Activated CD8-positive, alpha-beta memory T cell treated with anti-CD3 and anti-CD28 coated beads, Interleukin-2, amount 50 U/mL, for 24 hours (primary cell): Measurements from ENCODE around the gene MRTFA.

Experiments used
- DNase-seq: peaks from one replicate; pipeline ENCODE4 v3.0.0-alpha.2; 2020; ENCODE audit errors: extremely low read depth

Gene MRTFA

DNA sequence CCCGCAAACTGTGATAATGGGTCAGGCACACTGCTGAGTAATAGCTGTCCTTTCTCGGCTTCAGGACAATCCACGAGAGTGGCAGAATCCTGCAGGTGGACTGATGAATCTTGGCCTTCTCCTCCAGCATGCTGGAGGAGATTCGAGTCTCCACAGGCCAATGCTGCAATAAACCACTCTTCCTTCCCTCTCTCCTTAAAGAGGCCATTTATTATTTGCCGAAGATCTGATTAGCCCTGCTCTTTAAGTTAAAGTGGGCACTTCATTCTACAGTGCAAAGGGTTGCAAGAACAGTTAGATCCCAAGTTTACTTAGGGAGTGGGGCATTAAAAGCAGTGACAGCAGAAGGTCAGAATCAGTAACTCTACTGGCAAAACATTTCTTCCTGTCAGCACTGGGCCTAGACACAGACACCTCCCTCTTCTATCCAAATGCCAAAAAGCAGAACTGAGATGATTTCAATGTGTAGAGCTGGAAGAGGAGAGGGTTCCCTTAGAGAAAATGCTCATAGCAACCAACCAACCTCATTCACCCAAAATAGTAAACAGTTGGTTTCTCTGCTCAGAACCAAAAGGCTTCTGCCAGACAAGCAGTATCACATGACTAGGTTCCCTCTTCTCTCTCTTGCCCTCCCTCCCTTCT, 144.4 kb downstream of the MRTFA start:
- no peak for DNase-seq

DNA sequence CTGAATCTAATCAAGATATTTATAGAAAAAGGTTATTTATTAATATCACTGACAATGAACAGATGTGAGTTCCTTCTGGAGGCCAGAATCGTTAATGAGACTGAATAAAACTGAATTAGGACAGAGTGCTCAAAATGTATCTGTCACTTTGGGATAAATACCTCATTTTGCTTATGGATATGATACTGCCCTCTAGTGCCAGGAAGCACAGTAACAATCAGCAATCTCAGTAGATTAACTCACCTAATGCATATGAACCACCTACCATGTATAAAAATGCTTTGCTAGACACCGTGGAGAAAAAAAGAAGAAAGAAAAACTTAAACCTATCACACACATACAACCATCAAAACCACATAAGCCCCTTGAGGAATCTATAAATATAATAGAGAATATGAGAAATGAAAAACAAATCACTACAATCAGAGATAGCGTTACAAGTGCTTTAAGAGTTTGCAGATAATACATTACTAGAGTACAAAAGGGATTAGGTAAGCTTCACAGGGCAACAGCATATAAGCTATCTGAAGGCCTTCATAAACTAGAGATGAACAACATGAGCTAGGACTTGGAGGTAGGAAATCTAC, 148.8 kb downstream of the MRTFA start:
- DNase-seq: no peak

DNA sequence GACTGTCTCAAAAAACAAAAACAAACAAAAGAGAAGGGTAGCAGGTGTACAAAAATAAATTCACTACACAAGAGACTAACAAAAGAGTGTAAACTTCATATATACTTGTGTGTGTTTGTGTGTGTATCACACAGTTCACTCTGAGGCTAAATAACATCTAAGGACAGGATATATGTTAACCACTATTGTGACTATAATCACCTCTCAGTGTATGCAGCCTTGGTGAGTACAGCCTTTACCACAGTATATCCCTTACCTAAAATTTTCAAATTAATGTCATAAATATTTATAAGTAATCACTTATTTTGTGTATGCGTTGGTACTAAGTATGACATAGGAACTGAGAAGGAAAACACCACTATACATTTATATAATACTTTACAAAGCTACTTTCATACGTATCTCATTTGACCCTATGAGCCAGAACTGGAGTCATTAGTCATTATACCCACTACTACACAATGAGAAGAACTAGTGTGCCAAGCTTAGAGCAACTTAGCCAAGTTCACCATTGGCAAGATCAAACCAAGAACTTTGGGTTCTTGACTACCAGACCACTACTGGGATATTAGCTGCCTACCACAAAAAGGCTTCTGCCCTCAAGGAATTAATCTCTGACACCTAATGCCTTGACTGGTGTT, 149.4 kb downstream of the MRTFA start:
- no peak for DNase-seq

DNA sequence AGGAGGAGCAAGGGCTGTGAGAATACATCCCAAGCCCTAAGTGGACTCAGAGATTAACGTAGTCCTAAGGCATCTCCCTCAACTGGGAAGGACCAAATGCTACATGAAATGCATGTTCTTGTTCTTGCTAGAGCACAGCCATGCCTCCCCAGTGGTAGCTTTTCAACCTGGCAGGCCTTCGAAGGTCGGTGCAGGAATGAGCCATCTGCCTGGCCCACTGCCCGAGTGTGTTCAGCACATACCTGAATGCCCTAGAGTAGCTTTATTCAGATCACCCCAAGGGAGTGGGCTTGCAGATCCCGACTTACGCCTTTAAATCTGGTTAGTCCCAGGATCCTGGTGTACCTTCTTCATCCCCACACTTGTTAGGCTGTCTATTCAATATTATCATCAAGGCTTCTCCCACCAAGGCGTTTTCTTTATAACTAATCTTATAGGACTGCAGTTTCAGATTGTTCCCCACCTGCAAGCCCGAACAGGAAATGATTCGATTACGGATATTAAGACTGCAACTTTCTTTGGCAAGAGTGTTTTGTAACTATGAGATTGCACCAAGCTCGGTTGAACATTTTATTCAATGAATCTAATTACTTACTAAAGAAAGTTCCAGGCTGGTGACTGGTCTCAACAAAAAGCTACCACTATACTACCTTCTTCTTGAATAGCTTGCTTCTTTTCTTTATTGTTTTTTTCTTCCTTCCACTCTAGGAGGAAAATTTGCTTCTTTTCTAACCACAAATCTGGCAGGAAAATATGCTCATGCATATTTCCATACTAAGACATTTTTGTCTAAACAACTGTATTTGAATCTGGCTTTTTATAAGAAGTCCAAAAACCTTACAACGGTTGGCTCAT, 150.5 kb downstream of the MRTFA start:
- DNase-seq: no peak

DNA sequence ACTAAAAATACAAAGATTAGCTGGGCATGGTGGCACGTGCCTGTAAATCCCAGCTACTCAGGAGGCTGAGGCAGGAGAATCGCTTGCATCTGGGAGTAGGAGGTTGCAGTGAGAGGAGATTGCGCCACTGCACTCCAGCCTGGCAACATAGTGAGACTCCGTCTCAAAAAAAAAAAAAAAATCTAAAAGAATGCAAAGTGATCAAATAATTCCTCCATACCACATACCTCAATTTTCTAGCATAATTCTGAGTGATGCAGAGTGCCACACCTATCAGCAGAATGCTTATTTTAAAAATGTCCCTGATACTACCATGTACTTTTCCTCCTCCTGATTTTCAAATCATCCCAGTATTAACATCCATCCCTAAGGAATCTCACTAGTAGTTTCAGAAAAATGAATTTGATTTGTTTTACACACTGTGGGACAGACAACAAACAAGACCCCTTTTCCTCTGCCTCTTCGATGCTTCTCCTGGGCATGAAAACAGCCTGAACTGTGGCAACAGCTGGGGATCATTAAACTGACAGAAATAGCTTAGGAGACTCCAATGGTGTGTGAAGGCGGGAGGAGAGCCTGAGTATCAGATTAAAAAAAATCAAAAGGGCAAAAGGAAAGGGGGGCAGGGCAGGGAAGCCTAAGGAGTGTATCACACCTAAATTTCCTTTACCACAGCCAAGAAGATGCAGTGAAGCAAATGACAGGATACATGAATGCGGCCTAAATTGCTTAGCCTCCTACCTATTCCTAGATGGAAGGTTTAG, 151.4 kb downstream of the MRTFA start:
- no peak for DNase-seq

DNA sequence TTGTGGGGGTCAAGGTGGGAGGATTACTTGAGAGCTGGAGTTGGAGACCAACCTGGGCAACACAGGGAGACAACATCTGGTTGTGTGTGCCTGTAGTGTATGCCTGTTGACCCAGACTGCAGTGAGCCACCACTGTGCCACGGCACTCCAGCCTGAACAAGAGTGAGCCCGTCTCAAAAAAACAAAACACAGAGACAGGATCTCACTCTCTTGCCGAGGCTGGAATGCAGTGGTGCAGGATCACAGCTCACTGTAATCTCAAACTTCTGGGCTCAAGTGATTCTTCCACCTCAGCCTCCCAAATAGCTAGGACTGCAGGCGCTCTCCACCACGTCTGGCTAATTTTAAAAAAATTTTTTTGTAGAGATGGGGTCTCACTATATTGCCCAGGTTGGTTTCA, 153.6 kb downstream of the MRTFA start:
- DNase-seq: no peak

DNA sequence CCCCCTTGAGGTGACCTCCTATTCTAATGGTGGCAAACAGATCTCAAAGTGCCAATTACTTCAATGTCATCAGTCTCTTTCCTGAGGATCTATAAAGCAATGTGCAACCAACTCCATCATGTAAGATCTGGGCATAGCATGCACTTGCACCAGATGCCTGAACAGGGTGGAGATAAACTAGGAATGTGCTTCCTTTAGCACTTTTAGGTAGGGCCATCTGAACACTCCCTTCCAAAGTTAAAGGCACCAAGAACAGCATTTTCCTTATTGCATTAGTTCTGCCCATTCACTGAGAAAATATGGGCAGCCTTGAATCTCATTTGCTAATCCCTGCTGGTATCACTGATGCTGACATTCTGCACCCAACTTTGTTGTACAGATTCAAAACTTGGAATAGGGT, 154.1 kb downstream of the MRTFA start:
- no peak for DNase-seq

DNA sequence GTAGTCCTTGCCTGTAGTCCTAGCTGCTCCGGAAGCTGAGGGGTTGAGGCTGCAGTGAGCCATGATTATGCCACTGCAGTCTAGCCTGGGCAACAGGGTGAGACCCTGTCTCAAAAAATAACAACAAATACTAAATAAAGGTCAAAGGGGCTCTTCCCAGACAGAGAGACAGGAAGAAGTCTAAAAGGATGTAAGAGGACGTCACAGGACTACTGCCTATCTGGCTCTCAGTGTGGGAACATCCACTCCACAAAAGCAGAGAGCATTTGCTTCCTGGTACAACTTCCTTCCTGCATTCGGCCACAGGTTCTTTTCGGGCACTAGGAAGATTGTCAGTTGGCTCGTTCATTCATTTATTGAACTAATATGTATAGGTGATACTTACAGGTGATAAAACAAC, 155.5 kb downstream of the MRTFA start:
- no peak for DNase-seq

DNA sequence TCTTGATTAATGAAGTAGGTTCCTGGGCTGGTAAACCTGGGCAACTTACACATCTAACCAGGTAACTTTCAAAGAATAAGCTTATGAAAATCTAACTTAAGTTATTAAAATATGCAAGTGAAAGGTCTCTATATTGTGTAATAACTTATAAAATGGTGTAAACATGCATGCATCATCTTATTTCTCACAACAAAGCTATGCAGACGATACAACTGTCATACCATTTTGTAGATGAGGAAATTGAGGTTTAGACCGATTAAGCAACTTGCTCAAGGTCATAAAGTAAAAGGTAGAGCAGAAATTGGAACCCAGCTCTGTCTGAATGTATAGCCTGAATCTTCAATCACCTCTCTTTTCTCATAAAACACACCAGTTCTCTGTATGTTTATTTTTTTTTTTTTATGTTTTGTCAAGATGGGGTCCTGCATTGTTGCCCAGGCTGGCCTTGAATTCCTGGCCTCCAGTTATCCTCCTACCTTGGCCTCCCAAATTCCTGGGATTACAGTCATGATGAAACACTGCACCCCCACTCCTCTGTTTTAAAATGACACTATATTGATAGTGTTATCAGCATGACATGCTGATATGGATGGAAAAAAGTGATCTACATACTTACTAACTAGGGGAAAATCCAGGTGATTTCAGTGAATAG, 156.5 kb downstream of the MRTFA start:
- no peak for DNase-seq

DNA sequence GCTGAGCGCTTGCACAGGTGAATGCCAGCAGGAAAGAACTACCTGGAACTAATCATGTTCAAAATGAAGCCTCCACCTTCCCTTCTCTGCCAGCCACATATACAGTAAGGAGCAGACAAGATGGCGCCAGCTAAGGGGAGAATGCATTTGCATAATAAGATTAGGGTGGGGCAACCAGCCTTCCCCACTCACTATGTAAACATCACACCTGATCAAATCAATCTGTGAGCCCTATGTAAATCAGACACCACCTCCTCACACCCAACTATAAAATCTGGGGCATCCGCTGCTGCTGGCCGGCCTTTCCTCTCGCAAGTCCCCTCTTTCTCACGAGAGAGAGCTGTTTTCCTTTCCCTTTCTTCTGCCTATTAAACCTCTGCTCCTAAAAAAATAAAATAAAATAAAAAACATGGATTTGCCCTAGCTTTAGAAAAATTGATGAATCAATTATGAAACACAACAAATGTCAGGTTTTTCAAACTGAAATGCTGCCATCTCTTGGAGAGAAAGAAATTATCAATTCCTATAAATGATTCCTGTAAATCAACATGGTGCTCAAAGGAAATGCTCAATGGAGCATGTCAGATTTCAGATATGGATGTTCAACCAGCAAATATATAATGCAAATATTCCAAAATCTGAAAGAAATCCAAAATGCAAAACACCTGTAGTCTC, 157.3 kb downstream of the MRTFA start:
- no peak for DNase-seq

DNA sequence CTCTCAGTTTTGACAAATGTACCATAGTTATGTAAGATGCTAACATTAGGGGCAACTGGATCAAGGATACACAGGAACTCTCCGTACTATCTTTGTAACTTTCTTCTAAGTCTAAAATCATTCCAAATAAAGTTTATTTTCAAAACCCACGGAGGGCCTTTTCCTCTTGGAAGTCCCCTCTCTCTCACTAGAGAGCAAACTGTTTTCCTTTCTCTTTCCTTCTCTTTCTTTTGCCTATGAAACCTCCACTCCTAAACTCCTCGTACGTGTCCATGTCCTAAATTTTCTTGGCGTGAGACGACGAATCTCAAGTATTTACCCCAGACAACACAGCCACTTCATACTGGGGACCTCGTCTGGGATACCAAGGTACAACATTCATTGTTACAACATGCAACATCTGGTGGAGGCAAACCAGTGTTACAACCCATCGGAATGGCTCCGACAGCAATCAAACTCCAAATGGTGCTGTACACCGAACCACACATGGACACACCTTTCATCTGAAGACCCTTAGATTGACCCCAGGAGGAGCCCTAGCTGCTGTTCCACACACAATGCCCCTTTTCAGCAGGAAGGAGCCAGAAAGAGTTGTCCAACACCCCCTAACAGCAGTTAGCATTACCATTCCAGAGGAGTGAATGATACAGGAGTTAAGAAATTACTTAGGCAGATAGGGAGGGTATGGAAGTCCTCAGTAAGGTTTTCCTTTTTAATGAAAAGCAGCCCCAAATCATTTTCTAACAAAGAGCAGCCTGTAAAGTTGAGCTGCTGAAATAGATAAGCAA, 158.0 kb downstream of the MRTFA start:
- DNase-seq: no peak

DNA sequence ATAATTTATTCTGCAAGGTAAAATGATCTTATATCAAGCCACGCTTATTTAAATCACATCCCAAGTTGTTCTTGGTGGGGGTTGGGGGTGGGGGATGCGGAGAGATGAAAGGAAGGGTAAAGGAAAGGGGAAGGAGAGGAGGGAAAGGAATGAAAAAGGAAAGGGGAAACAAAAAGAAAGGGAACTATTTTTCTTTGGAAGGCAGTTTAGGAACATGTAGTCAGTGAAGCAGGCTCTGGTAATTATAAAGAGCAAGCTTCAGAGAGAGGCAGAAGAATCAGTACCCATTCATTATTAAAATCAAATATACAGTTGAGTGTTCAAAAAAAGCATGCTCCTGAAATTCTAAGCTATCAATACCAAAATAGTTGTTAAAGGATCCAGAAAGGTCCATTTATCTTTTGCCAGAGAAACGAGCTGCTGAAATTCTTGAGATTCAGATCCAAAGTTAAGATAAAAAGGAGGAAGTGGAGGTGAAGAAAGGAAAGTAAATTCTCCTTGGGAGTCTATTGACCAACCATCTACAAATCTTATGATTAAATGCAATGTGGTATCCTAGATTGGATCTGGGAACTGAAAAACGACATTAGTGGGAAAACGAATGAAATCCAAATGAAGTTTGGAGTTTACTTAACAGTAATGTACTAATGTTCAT, 158.7 kb downstream of the MRTFA start:
- no peak for DNase-seq

DNA sequence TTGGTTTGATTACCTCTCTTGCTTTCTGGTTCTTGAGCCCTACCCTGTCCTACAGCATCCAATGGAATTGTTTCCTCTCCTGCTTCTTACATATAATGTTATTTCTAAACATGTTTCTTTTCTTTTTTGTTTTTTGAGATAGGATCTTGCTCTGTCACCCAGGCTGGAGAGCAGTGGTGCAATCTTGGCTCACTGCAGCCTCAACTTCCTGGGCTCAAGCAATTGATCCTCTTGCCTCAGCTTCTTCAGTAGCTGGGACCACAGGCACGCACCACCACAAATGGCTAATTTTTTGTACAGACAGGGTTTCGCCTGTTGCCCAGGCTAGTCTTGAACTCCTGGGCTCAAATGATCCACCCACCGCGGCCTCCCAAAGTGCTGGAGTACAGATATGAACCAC, 160.2 kb downstream of the MRTFA start:
- no peak for DNase-seq

DNA sequence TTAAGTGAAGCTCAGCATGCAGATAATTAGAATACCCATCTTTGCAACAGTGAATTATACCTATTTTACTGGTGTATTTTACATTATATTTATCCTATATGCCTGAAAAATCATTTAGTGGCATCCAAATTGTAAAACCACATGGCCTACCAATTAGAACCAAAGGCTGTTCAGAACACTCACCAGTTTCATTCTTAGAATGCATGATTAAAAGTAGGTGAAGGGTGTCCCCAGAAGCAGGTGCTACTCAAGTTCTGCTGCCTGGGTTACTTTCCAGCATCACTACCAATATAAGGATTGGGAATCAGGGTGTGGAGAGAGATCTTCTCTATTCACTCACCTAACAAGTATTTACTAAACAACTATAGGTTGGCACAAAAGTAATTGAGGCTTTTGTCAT, 162.8 kb downstream of the MRTFA start:
- DNase-seq: no peak

DNA sequence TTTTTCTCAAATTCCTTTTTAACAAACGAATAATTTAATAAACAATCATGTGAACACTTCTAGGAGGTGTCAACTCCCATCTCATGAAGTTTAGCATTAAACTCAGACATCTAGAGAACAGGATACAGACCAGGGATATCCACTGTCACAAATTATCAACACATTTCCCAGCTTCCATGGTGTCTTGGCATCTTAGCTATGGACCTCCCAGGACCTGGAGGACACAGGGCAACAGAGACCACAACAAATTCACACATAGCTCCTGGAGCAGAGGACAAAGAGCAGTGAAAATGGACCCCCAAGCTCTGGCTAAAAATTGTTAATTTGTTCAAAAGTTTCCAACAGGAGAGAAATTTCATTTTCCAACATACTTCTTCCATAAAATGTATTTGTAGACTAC, 163.9 kb downstream of the MRTFA start:
- DNase-seq: no peak

DNA sequence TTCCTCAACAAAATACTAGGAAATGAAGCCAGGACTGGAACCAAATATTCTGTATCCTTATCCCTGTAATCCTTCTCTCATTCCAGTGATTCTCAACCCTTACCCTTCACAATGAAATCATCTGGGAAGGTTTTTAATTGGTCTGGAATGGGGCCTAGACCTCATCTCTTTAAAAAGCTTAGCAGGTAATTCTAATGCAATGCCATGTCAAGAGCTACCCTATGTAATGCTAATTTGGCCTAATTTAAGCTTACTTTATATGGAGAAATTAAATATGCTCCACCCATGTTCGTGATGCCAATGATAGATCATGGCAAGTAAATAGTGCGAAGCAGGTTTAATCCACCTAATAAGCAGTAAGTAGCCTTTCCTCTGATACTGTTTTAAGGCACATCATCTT, 164.5 kb downstream of the MRTFA start:
- no peak for DNase-seq

DNA sequence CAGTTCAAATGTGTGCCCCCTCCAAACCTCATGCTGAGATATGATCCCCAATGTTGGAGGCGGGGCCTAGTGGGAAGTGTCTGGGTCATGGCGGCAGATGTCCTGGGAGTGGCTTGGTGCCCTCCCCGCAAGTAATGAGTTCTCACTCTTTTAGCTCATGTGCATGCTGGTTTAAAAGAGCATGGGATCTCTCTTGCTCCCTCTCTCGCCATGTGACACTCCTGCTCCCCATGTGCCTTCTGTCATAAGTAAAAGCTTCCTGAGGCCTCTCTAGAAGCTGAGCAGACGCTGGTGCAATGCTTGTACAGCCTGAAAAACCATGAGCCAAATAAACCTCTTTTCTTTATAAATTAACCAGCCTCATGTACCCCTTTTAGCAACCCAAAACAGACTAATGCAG, 167.3 kb downstream of the MRTFA start:
- no peak for DNase-seq

DNA sequence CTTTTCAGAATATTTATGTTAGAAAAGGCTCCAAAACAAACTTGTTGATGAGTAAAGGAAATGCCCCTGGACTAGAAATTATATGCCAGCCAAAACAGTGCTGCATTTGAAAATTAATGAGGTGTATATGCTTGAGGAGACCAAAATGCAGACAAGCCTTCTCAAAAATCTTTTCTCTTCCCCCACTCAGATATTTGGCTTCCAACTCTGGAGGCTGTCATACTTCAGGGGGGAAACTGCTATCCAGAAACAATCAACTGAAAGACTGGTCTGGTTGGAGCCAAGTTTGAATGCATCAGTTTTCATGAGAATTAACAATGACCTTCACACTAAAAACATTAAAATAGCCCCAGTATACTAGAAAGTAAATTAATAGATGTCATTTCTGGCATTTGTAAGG, 167.9 kb downstream of the MRTFA start:
- DNase-seq: no peak

DNA sequence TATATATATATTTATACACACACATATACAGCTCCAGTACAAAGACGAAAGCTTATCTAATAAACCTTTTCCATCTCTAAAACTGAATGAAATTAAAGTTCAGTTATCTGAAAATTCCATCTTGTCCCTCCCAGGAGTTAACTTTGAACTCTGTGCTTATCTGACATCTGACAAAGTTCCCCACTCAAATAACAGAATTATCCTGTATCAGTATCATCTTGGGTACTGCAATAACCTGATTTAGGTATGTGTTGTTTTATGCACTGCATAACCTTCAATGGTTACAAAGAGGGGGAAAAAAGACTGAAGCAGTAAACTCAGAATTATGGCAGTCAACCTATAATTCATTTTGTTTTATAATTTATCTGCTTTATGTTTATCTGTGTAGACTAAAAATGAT, 169.5 kb downstream of the MRTFA start:
- no peak for DNase-seq

DNA sequence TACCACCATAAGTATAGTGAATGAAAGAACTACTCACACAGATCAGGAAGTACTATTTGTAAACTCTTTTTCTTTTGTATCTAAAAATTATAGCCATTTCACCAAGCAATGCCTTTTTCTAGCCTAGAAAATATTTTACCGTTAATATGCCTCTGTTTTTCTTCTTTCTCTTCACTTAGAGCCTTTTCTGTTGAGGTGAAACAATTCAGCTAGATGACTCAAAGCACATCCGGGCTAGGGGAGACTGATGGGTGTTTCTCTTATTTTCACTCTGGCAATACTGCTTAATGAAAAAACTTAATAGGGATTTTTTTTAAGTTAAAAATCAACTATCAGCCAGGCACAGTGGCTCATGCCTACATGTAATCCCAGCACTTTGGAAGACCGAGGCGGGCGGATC, 172.8 kb downstream of the MRTFA start:
- DNase-seq: no peak
